ENCODE measurements around the gene DNAJA4. TPM values are rescaled to one million over a fixed set of nuclear protein-coding genes. Genes with fewer than 3 reads are reported as not detected.

Gene DNAJA4
- total RNA-seq, 1 donor from 2014 or later, result 23.1 TPM

Small RNAs within 50 kb of the gene (small RNA-seq; reads per million reads assigned to genes)
- gene AC090607.5 (ENCODE audit: low replicate concordance), result not detected

Other genes with a start within 250 kb of the DNAJA4 start
- gene TBC1D2B, start 186.9 kb upstream of the DNAJA4 start, total RNA-seq, result 10.1 TPM
- gene SH2D7, start 172.0 kb upstream of the DNAJA4 start, total RNA-seq, result not detected
- gene CIB2, start 133.1 kb upstream of the DNAJA4 start, total RNA-seq, result 23.6 TPM
- gene IDH3A, start 115.2 kb upstream of the DNAJA4 start, total RNA-seq, result 35.9 TPM
- gene ACSBG1, start 30.0 kb upstream of the DNAJA4 start, total RNA-seq, result 3.0 TPM
- 39.8 TPM for gene SKIC8, start 35.0 kb downstream of the DNAJA4 start, total RNA-seq
- 16.5 TPM for gene CRABP1, start 75.8 kb downstream of the DNAJA4 start, total RNA-seq
- 70.6 TPM for gene IREB2, start 173.7 kb downstream of the DNAJA4 start, total RNA-seq
- gene HYKK, start 243.0 kb downstream of the DNAJA4 start, total RNA-seq, result 0.49 TPM

All from temporal lobe (tissue), 2 donors.